C4-2B (cell line): ENCODE measurements around the gene TNNT1.

Experiments used
- ZFX ChIP-seq: fragments of 450-650 bp; IDR thresholded peaks from 2 replicates; pipeline ENCODE4 v1.6.1; 2017
- TF ChIP-seq, protein P1 (sequence below): fragments of 450-650 bp; conservative IDR thresholded peaks from 2 replicates; pipeline ENCODE4 v1.5.1; 2017; ENCODE audit warnings: mild to moderate bottlenecking

DNA sequence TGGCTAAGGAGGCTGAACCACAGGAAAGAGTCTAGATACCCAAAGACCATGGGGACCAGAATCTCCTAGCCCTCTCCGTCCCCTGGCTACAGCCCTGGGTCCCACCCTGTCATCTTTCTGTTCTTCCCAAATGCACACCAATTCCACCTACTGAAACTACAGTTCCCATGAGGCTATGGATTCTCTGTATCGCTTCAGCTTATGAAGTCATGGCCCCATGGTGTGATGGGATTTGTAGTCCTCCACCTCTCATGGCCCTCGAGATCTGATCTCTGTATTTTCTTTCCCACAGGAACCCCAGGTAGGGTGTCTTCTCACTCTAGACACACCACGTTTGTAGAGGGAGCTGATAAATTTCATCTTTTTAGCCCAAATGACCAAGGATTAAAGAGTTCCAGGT lies 48.5 kb upstream of the TNNT1 start:
- TF ChIP-seq, protein P1, sequence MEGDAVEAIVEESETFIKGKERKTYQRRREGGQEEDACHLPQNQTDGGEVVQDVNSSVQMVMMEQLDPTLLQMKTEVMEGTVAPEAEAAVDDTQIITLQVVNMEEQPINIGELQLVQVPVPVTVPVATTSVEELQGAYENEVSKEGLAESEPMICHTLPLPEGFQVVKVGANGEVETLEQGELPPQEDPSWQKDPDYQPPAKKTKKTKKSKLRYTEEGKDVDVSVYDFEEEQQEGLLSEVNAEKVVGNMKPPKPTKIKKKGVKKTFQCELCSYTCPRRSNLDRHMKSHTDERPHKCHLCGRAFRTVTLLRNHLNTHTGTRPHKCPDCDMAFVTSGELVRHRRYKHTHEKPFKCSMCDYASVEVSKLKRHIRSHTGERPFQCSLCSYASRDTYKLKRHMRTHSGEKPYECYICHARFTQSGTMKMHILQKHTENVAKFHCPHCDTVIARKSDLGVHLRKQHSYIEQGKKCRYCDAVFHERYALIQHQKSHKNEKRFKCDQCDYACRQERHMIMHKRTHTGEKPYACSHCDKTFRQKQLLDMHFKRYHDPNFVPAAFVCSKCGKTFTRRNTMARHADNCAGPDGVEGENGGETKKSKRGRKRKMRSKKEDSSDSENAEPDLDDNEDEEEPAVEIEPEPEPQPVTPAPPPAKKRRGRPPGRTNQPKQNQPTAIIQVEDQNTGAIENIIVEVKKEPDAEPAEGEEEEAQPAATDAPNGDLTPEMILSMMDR: no peak
- TF ChIP-seq ZFX: no peak
